Astrocyte (in vitro differentiated cells and primary cell): ENCODE data around the gene TMCC1.

Experiments
- CTCF ChIP-seq: IDR thresholded peaks from 2 replicates; pipeline ENCODE4 v1.5.1; 2011; ENCODE audit warnings: low read depth, mild to moderate bottlenecking, inconsistent platforms, low read length, moderate library complexity; ENCODE audit not compliant: insufficient read depth
- EZH2 ChIP-seq: IDR thresholded peaks from 2 replicates; pipeline ENCODE4 v1.6.1; 2012; ENCODE audit warnings: mild to moderate bottlenecking, low read length, inconsistent platforms; ENCODE audit not compliant: insufficient read depth

GRCh38 chr3:129638481-129638880 lies 255.0 kb downstream of the TMCC1 start:
- no peak for TF ChIP-seq CTCF
- no peak for TF ChIP-seq EZH2
